Loucy (cell line): ENCODE data around the gene CTNND2.

Experiments
- H2AFZ ChIP-seq: fragments of 200-600 bp; sonication (generic); 2 replicates; pipeline ENCODE4 v1.6.0; 2016; ENCODE audit warnings: antibody characterized with exemption, mild to moderate bottlenecking, low read length, moderate library complexity
- H3F3A ChIP-seq: fragments of 200-600 bp; 2 replicates; pipeline ENCODE4 v1.6.0; 2016; ENCODE audit warnings: antibody characterized with exemption, low read depth, mild to moderate bottlenecking
- H3K27me3 ChIP-seq: fragments of 200-600 bp; sonication (generic); 2 replicates; pipeline ENCODE4 v1.6.1; 2014; ENCODE audit warnings: low read length, mild to moderate bottlenecking; ENCODE audit not compliant: insufficient read depth, poor library complexity, severe bottlenecking
- H3K36me3 ChIP-seq: fragments of 200-600 bp; sonication (generic); 2 replicates; pipeline ENCODE4 v1.6.1; 2016; ENCODE audit warnings: low read length; ENCODE audit not compliant: insufficient read depth
- H3K4me1 ChIP-seq: fragments of 200-600 bp; sonication (generic); 2 replicates; pipeline ENCODE4 v1.5.1; 2014; ENCODE audit warnings: low read length, mild to moderate bottlenecking; ENCODE audit not compliant: insufficient read depth, poor library complexity, severe bottlenecking
- H3K4me2 ChIP-seq: fragments of 200-600 bp; sonication (generic); 2 replicates; pipeline ENCODE4 v1.6.0; 2014; ENCODE audit warnings: antibody characterized with exemption, low read length, low read depth, mild to moderate bottlenecking; ENCODE audit not compliant: poor library complexity, severe bottlenecking
- H3K4me3 ChIP-seq: fragments of 200-600 bp; sonication (generic); 2 replicates; pipeline ENCODE4 v1.5.1; 2014; ENCODE audit warnings: low read length, mild to moderate bottlenecking, mixed read lengths; ENCODE audit not compliant: poor library complexity, severe bottlenecking
- H3K79me2 ChIP-seq: fragments of 200-600 bp; sonication (generic); 2 replicates; pipeline ENCODE4 v1.6.1; 2014; ENCODE audit warnings: low read length; ENCODE audit not compliant: insufficient read depth
- H3K9ac ChIP-seq: fragments of 200-600 bp; sonication (generic); 2 replicates; pipeline ENCODE4 v1.6.0; 2014; ENCODE audit warnings: mild to moderate bottlenecking, low read depth, low read length, moderate library complexity; ENCODE audit not compliant: poor library complexity, severe bottlenecking
- H3K9me2 ChIP-seq: fragments of 200-600 bp; sonication (generic); replicated peaks from 2 replicates; pipeline ENCODE4 v1.6.1; 2016; ENCODE audit warnings: low read depth, low read length, mixed read lengths
- H3K9me3 ChIP-seq: fragments of 200-600 bp; sonication (generic); 2 replicates; pipeline ENCODE4 v1.6.1; 2014; ENCODE audit warnings: mild to moderate bottlenecking, antibody characterized with exemption, low read length, low read depth; ENCODE audit not compliant: insufficient read depth
- H4K20me1 ChIP-seq: fragments of 200-600 bp; sonication (generic); 2 replicates; pipeline ENCODE4 v1.6.0; 2014; ENCODE audit warnings: antibody characterized with exemption, low read length, mild to moderate bottlenecking; ENCODE audit not compliant: insufficient read depth, poor library complexity, severe bottlenecking
- EZH2phosphoT487 ChIP-seq: fragments of 200-600 bp; IDR thresholded peaks from 2 replicates; pipeline ENCODE4 v1.6.1; 2018; ENCODE audit warnings: antibody characterized with exemption, mild to moderate bottlenecking, moderate library complexity, borderline replicate concordance
- TF ChIP-seq, protein P1 (sequence below): fragments of 200-600 bp; sonication (generic); conservative IDR thresholded peaks from 2 replicates; pipeline ENCODE4 v1.5.1; 2014; ENCODE audit warnings: mild to moderate bottlenecking, antibody characterized with exemption, low read length

CTNND2 gene

GRCh38 chr5:10933121-10933520 is 971.1 kb downstream of the CTNND2 start:
- Histone ChIP-seq H3K9me2 (no peaks in the 10 kb centered on the region), H3K9me3 (peaks cover 5% of the 10 kb centered on the region; the same call in 1 of the 2 replicates), H2AFZ (no peak overlapping the region), H3K9ac (no peak overlapping the region), H3K4me3 (no peak overlapping the region), H3K36me3 (no peaks in the 10 kb centered on the region), H4K20me1 (no peaks in the 10 kb centered on the region), H3K4me2 (no peak overlapping the region), H3F3A (no peaks in the 10 kb centered on the region), H3K4me1 (no peaks in the 10 kb centered on the region), H3K79me2 (no peaks in the 10 kb centered on the region), H3K27me3 (peaks cover 5% of the 10 kb centered on the region)
- no peak for TF ChIP-seq EZH2phosphoT487
- TF ChIP-seq, protein P1, sequence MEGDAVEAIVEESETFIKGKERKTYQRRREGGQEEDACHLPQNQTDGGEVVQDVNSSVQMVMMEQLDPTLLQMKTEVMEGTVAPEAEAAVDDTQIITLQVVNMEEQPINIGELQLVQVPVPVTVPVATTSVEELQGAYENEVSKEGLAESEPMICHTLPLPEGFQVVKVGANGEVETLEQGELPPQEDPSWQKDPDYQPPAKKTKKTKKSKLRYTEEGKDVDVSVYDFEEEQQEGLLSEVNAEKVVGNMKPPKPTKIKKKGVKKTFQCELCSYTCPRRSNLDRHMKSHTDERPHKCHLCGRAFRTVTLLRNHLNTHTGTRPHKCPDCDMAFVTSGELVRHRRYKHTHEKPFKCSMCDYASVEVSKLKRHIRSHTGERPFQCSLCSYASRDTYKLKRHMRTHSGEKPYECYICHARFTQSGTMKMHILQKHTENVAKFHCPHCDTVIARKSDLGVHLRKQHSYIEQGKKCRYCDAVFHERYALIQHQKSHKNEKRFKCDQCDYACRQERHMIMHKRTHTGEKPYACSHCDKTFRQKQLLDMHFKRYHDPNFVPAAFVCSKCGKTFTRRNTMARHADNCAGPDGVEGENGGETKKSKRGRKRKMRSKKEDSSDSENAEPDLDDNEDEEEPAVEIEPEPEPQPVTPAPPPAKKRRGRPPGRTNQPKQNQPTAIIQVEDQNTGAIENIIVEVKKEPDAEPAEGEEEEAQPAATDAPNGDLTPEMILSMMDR = no peak

DNA sequence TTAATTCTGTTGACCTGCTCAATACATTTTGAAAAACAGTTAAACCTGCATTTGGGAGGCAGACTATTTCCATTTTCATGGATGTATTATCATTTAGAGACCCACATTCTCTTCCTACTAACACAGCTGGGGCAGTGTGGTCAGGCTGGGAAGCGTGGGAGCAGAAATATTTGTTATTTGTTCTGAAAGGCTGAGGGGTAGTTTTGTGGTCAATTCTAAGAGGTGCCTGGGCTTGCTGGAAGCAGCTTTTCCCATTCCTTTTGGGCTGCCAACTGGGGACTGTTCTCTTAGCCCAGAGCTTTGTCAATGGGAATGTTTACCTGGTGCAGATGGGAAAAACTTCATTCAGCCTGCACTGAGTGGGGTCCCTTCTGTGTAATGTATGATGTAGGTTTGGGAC is 971.8 kb downstream of the CTNND2 start:
- Histone ChIP-seq H3K79me2 (no peaks in the 10 kb centered on the region), H3K9me3 (peaks cover 5% of the 10 kb centered on the region; the same call in 1 of the 2 replicates), H3K9me2 (no peaks in the 10 kb centered on the region), H3K4me2 (no peak overlapping the region), H3F3A (no peaks in the 10 kb centered on the region), H3K4me3 (no peak overlapping the region), H3K9ac (no peak overlapping the region), H3K36me3 (no peaks in the 10 kb centered on the region), H3K4me1 (no peaks in the 10 kb centered on the region), H4K20me1 (no peaks in the 10 kb centered on the region), H2AFZ (no peak overlapping the region), H3K27me3 (peaks cover 5% of the 10 kb centered on the region)
- no peak for TF ChIP-seq EZH2phosphoT487
- TF ChIP-seq, protein P1 = no peak

- Histone ChIP-seq H3K9me2 (no peaks in the 10 kb centered on the region), H3K4me3 (no peak overlapping the region), H3K36me3 (no peaks in the 10 kb centered on the region), H3K79me2 (no peaks in the 10 kb centered on the region), H3K27me3 (no peaks in the 10 kb centered on the region), H3K4me1 (no peaks in the 10 kb centered on the region), H4K20me1 (no peaks in the 10 kb centered on the region), H3K9ac (no peak overlapping the region), H3K4me2 (no peak overlapping the region), H3F3A (no peaks in the 10 kb centered on the region), H2AFZ (no peak overlapping the region), H3K9me3 (peaks cover 5% of the 10 kb centered on the region; the same call in 1 of the 2 replicates)
- TF ChIP-seq, protein P1 = no peak
- no peak for TF ChIP-seq EZH2phosphoT487
Observed at GRCh38 chr5:10927608-10928007, 976.6 kb downstream of the CTNND2 start.
